Transverse colon (tissue), 4 donors: ENCODE measurements around the gene OSBPL10. TPM values are rescaled to one million over a fixed set of nuclear protein-coding genes. Genes with fewer than 3 reads are reported as not detected.

ENCODE experiments used
- DNase-seq: peaks from one replicate; pipeline ENCODE4 v3.0.0-alpha.2; 2019
- H3K27ac ChIP-seq, 4 donors: fragments of 200-600 bp; sonication (generic); 2 replicates each; pipeline ENCODE4 v1.5.1; 2016 to 2018; ENCODE audit warnings: inconsistent platforms in 4 of 4
- H3K27me3 ChIP-seq: fragments of 200-600 bp; sonication (generic); 2 replicates; pipeline ENCODE4 v1.5.1; 2017; ENCODE audit warnings: inconsistent platforms
- H3K36me3 ChIP-seq, 4 donors: fragments of 200-600 bp; sonication (generic); 2 replicates each; pipeline ENCODE4 v1.5.1; 2017 to 2019; ENCODE audit warnings: inconsistent platforms in 4 of 4
- H3K4me1 ChIP-seq, 4 donors: fragments of 200-600 bp; sonication (generic); 2 replicates each; pipeline ENCODE4 v1.5.1; 2017 to 2020; ENCODE audit warnings: inconsistent platforms in 4 of 4
- H3K4me3 ChIP-seq, 4 donors: fragments of 200-600 bp; sonication (generic); 1 replicate in 1 of 4; 2 replicates in 3 of 4; pipeline versions ENCODE4 v1.5.1 to v1.6.1; 2017 to 2019; ENCODE audit warnings: inconsistent platforms in 4 of 4
- H3K9me3 ChIP-seq, 2 donors: fragments of 200-600 bp; sonication (generic); 2 replicates each; pipeline ENCODE4 v1.5.1; 2017 to 2019; ENCODE audit warnings: inconsistent platforms in 2 of 2
- EP300 ChIP-seq: sonication (generic); formaldehyde crosslinking; IDR thresholded peaks from one replicate; pipeline ENCODE4 v1.6.1; 2017; ENCODE audit warnings: antibody characterized with exemption, low read depth
- POLR2A ChIP-seq: fragments of 450-650 bp; IDR thresholded peaks from one replicate; pipeline ENCODE4 v1.6.1; 2016; ENCODE audit warnings: antibody characterized with exemption, mild to moderate bottlenecking, moderate library complexity
- POLR2AphosphoS5 ChIP-seq, 3 donors: sonication (generic); formaldehyde crosslinking; IDR thresholded peaks; one replicate each; pipeline ENCODE4 v1.6.1; 2016; ENCODE audit warnings: antibody characterized with exemption in 3 of 3
- WGBS, 2 donors: methylation state at CpG; one replicate each; pipeline ENCODE4 v1.1.5; 2018; ENCODE audit warnings: low coverage in 1 of 2; 5-methylcytosine and 5-hydroxymethylcytosine counted together
- in situ Hi-C, 4 donors: fragments of 200-750 bp; cut with MboI; loops; one replicate each; pipeline versions ENCODE4 v1.15.0 to v1.15.1; 2017; ENCODE audit warnings: low sequenced_read_pairs in 3 of 4, low pct_ligation_motif_present in 1 of 4, low pct_unique_long_range_greater_than_20kb in 1 of 4
- intact Hi-C: fragments of 100-400 bp; cut with DNase I; formaldehyde crosslinking; loops from one replicate; pipeline ENCODE4 v1.15.1; 2023; ENCODE audit warnings: low total_unique reads
- total RNA-seq, 4 donors: library from RNA; depleted of rRNA; stranded (reverse); fragments of >200 nt; gene quantifications; one replicate each; pipeline ENCODE4 v1.1.0, GENCODE V29; 2016
- TF ChIP-seq, protein P1 (sequence below), 5 experiments: fragments of 200-600 bp in 3 of 5; fragments of 450-650 bp in 2 of 5; sonication (generic) in 3 of 5; IDR thresholded peaks; 1 replicate in 2 of 5; 2 replicates in 3 of 5; pipeline ENCODE4 v1.5.1; 2016 to 2017; ENCODE audit warnings: antibody characterized with exemption in 5 of 5, inconsistent platforms in 3 of 5, mild to moderate bottlenecking in 2 of 5, moderate library complexity in 1 of 5

OSBPL10 gene
- total RNA-seq, 4 donors from 2014 or later: 10.0 to 34.8 (median 19.5) TPM

DNA sequence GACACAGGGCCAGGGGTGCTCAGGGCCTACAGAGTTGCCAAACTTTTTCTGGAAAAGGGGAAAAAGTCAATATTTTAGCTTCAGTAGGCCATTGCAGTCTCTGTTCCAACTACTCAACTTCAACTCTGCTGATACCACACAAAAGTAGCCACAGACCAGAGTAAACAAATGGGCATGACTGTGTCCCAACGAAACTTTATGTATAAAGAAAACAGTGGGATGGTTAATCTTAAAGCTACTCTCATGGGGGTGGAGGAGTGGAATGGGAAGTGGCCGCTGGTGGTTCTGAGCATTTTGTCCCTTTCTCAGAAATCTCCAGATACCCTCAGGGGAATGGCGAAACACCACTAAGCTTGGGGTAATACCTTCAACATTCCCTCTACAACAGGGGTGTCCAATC lies 69.9 kb downstream of the OSBPL10 start:
- Histone ChIP-seq H3K4me3 (no peak overlapping the region), H3K27me3 (no peaks in the 10 kb centered on the region), H3K4me1 (no peaks in the 10 kb centered on the region), H3K36me3 (no peaks in the 10 kb centered on the region), H3K9me3 (no peaks in the 10 kb centered on the region), H3K27ac (no peak overlapping the region)
- no peak for DNase-seq
- TF ChIP-seq EP300: no peak
- no peak for TF ChIP-seq POLR2AphosphoS5 (IDR thresholded peaks at IDR 0.05)
- TF ChIP-seq, protein P1, sequence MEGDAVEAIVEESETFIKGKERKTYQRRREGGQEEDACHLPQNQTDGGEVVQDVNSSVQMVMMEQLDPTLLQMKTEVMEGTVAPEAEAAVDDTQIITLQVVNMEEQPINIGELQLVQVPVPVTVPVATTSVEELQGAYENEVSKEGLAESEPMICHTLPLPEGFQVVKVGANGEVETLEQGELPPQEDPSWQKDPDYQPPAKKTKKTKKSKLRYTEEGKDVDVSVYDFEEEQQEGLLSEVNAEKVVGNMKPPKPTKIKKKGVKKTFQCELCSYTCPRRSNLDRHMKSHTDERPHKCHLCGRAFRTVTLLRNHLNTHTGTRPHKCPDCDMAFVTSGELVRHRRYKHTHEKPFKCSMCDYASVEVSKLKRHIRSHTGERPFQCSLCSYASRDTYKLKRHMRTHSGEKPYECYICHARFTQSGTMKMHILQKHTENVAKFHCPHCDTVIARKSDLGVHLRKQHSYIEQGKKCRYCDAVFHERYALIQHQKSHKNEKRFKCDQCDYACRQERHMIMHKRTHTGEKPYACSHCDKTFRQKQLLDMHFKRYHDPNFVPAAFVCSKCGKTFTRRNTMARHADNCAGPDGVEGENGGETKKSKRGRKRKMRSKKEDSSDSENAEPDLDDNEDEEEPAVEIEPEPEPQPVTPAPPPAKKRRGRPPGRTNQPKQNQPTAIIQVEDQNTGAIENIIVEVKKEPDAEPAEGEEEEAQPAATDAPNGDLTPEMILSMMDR (IDR thresholded peaks at IDR 0.05): no peak
- no peak for TF ChIP-seq POLR2A
- in situ Hi-C loops: no loop called here
- intact Hi-C loops: no loop called here
- 80 to 87% methylated on average over 1 to 3 of the region's 3 CpGs for WGBS, 2 donors

DNA sequence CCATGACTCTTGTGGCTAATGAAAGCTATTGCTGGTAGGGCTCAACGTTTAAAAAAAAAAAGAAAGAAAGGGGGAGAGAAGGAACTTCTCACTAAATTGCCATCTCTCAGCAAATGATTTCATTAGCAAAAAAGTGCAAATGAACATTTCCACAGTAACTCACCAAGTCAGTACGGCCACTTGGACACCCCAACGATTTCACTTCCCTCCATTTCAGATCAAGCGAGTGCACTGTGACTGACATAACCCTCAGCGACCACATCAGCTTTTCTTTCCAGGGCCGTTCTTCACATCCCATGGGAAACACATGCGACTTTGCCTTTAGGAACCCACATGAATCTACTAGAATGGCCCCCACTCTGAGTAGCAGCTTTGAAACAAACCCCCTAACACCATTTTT lies 71.6 kb downstream of the OSBPL10 start:
- DNase-seq: no peak
- WGBS, 2 donors: 90 to 94% methylated on average over 7 of the region's 7 CpGs
- H3K4me1 ChIP-seq: peaks cover 0 to 4% (median 0%) of the 10 kb centered on the region in 4 donors
- TF ChIP-seq POLR2AphosphoS5 (IDR thresholded peaks at IDR 0.05) (no peak), EP300 (no peak), POLR2A (no peak)
- TF ChIP-seq, protein P1 (IDR thresholded peaks at IDR 0.05): no peak
- intact Hi-C loops (no loop called here), in situ Hi-C loops (no loop called here)
- no peak overlapping the region for H3K27ac ChIP-seq
- H3K27me3 ChIP-seq: no peaks in the 10 kb centered on the region
- H3K36me3 ChIP-seq: no peaks in the 10 kb centered on the region
- no peak overlapping the region for H3K4me3 ChIP-seq
- no peaks in the 10 kb centered on the region for H3K9me3 ChIP-seq

DNA sequence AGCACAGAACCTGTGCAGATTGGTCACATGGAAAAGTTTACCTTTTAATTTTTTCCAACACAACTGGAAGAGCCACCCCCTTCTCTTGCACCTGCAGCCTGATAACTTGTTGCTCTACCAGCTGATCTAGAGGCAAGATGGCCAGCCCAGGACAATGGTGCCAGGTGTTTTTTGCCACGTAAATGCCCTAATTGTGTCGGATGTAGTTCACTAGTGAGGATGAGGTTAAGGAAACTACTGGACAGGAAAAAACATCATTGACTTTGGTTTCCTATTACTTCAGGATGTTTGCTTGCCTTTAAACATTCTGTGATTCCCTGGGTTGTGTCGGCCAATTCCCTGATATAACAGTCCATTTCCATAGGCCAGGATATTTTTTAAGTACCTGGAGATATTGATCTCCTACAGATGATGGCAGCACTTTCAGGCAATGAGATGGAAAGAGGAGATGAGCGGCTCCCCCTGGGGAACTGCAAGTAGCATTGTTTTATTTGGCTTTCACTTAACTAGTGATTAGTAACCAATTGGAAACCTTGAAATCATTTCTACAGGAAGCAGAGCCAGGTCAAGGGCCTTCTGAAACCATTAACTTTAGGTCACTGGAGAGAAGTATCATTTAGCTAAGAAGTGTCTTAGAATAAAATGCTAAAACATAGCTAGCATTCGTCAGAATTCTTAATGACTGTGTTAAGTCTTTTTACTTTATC lies 72.5 kb downstream of the OSBPL10 start:
- no peaks in the 10 kb centered on the region for H3K36me3 ChIP-seq
- WGBS, 2 donors: 73 to 86% methylated on average over 1 to 5 of the region's 5 CpGs
- DNase-seq: no peak
- H3K4me1 ChIP-seq: peaks cover 0 to 6% (median 2%) of the 10 kb centered on the region in 4 donors
- H3K9me3 ChIP-seq: no peaks in the 10 kb centered on the region
- H3K27ac ChIP-seq: no peak overlapping the region
- in situ Hi-C loops: no loop called here
- H3K27me3 ChIP-seq: no peaks in the 10 kb centered on the region
- TF ChIP-seq POLR2A (no peak), EP300 (no peak), POLR2AphosphoS5 (IDR thresholded peaks at IDR 0.05) (no peak)
- TF ChIP-seq, protein P1 (IDR thresholded peaks at IDR 0.05): no peak
- no peak overlapping the region for H3K4me3 ChIP-seq
- intact Hi-C loops: no loop called here

DNA sequence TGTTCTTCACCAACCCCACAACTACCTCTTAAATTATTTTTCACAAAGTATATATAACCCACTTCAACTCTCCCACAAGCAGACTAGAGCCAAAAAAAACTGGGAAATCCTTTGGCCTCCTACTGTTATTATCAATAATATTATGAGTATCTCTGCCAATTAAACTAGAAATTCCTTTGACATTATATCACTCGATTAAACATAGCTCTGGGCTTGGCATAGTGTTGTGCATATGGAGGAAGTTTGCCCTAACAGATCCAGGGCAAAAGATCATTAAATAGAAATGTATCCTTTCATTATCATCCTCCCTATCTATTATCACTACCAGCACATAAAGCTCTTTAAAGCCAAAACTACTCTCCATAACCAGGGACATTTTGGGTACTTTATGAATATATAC lies 74.9 kb downstream of the OSBPL10 start:
- Histone ChIP-seq H3K36me3 (no peaks in the 10 kb centered on the region), H3K9me3 (no peaks in the 10 kb centered on the region), H3K27ac (no peak overlapping the region), H3K4me3 (no peak overlapping the region), H3K4me1 (peaks cover 0 to 6% (median 2%) of the 10 kb centered on the region in 4 donors), H3K27me3 (no peaks in the 10 kb centered on the region)
- TF ChIP-seq EP300: no peak
- TF ChIP-seq, protein P1 (IDR thresholded peaks at IDR 0.05): no peak
- TF ChIP-seq POLR2A: no peak
- TF ChIP-seq POLR2AphosphoS5 (IDR thresholded peaks at IDR 0.05): no peak
- in situ Hi-C loops: no loop called here
- DNase-seq: no peak
- 86 to 90% methylated on average over 1 of the region's 1 CpG for WGBS, 2 donors
- intact Hi-C loops: no loop called here
